Measurements from ENCODE around the gene ALKBH6.

- TF ChIP-seq, protein P1, sequence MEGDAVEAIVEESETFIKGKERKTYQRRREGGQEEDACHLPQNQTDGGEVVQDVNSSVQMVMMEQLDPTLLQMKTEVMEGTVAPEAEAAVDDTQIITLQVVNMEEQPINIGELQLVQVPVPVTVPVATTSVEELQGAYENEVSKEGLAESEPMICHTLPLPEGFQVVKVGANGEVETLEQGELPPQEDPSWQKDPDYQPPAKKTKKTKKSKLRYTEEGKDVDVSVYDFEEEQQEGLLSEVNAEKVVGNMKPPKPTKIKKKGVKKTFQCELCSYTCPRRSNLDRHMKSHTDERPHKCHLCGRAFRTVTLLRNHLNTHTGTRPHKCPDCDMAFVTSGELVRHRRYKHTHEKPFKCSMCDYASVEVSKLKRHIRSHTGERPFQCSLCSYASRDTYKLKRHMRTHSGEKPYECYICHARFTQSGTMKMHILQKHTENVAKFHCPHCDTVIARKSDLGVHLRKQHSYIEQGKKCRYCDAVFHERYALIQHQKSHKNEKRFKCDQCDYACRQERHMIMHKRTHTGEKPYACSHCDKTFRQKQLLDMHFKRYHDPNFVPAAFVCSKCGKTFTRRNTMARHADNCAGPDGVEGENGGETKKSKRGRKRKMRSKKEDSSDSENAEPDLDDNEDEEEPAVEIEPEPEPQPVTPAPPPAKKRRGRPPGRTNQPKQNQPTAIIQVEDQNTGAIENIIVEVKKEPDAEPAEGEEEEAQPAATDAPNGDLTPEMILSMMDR (IDR thresholded peaks at IDR 0.05), result no peak
- TF ChIP-seq POLR2A (IDR thresholded peaks at IDR 0.05), result no peak
Observed at GRCh38 chr19:36013280-36014011, 567 bp downstream of the ALKBH6 start.
